ENCODE measurements around the gene TMEM130.

TMEM130 gene

GRCh38 chr7:98808751-98809460 is 60.9 kb downstream of the TMEM130 start:
- DNase-seq (ENCODE audit: low read depth in 2 of 2): no peak

GRCh38 chr7:98807068-98808048 is 62.5 kb downstream of the TMEM130 start:
- DNase-seq (ENCODE audit: low read depth in 2 of 2): no peak

GRCh38 chr7:98805956-98806838 is 63.6 kb downstream of the TMEM130 start:
- no peak for DNase-seq (ENCODE audit: low read depth in 2 of 2)

GRCh38 chr7:98802781-98803110 is 67.1 kb downstream of the TMEM130 start:
- DNase-seq (ENCODE audit: low read depth in 2 of 2): no peak

- peak in 1 of 2 donors; percentile 21 for DNase-seq (ENCODE audit: low read depth in 2 of 2)
Measured at GRCh38 chr7:98802088-98802780, 67.6 kb downstream of the TMEM130 start.

GRCh38 chr7:98800996-98801395 is 68.8 kb downstream of the TMEM130 start:
- DNase-seq (ENCODE audit: low read depth in 2 of 2): no peak

- DNase-seq (ENCODE audit: low read depth in 2 of 2): no peak
Measured at GRCh38 chr7:98797150-98797549, 72.7 kb downstream of the TMEM130 start.
